Endothelial cell of umbilical vein (primary cell): ENCODE results near the gene YTHDF1. TPM values are rescaled to one million over a fixed set of nuclear protein-coding genes. Genes with fewer than 3 reads are reported as not detected.

Source experiments
- BruUV-seq: library from RNA; stranded (reverse); fragments of 400-500 nt; replicated peaks from 2 replicates; lab custom pipeline; 2021; lab: Mats Ljungman, UMichigan
- CTCF ChIA-PET: fragments of 300-600, 350-600 bp; sonication (Branson Sonifier 250); formaldehyde crosslinking; loops from one replicate; lab custom pipeline; 2021; ENCODE audit warnings: antibody characterized with exemption, inconsistent platforms; lab: Charles Lee
- POLR2A ChIA-PET: fragments of 300-600, 350-600 bp; sonication (Branson Sonifier 250); formaldehyde crosslinking; loops from one replicate; lab custom pipeline; 2021; ENCODE audit warnings: antibody characterized with exemption, inconsistent platforms; lab: Charles Lee
- DNase-seq: peaks from one replicate; pipeline ENCODE4 v3.0.0-alpha.2; 2011; ENCODE audit warnings: low read depth, low spot score
- FAIRE-seq: peaks from 2 replicates; lab custom pipeline; 2011; peaks lifted over from hg19 to GRCh38; lab: Jason Lieb, UNC
- H2AFZ ChIP-seq: 2 replicates; pipeline ENCODE4 v1.6.0; 2012; ENCODE audit warnings: low read depth, low read length, control low read depth, inconsistent platforms
- H3K27ac ChIP-seq: 2 replicates; pipeline ENCODE4 v1.5.1; 2011; ENCODE audit warnings: low read depth, mild to moderate bottlenecking, control low read depth, low read length, moderate library complexity; ENCODE audit not compliant: insufficient read depth
- H3K27me3 ChIP-seq, 2 experiments: 2 replicates each; pipeline versions ENCODE4 v1.6.0 to v1.6.1; 2011; ENCODE audit warnings: low read length in 2 of 2, mixed read lengths in 1 of 2; ENCODE audit not compliant: control insufficient read depth in 2 of 2, insufficient read depth in 2 of 2
- H3K36me3 ChIP-seq, 2 experiments: 2 replicates in 1 of 2; 3 replicates in 1 of 2; pipeline ENCODE4 v1.5.1; 2011; ENCODE audit warnings: low read length in 2 of 2, mild to moderate bottlenecking in 1 of 2, moderate library complexity in 1 of 2; ENCODE audit not compliant: control insufficient read depth in 2 of 2, insufficient read depth in 2 of 2; ENCODE audit errors: extremely low read depth in 1 of 2
- H3K4me1 ChIP-seq: 3 replicates; pipeline ENCODE4 v1.5.1; 2011; ENCODE audit warnings: mild to moderate bottlenecking, low read length; ENCODE audit not compliant: control insufficient read depth, insufficient read depth; ENCODE audit errors: extremely low read depth
- H3K4me2 ChIP-seq: 2 replicates; pipeline ENCODE4 v1.6.1; 2011; ENCODE audit warnings: low read length, control low read depth, mixed read lengths; ENCODE audit not compliant: insufficient read depth
- H3K4me3 ChIP-seq, 3 experiments: fragments of 200-600 bp in 1 of 3; sonication (generic), shearing (Covaris generic) in 1 of 3; replicated peaks in 1 of 3; 2 replicates each; pipeline ENCODE4 v1.5.1; 2011 to 2016; ENCODE audit warnings: control low read depth in 3 of 3, low read length in 3 of 3, mild to moderate bottlenecking in 2 of 3, inconsistent platforms in 1 of 3, low read depth in 1 of 3, moderate library complexity in 1 of 3; ENCODE audit not compliant: insufficient read depth in 1 of 3
- H3K79me2 ChIP-seq: 2 replicates; pipeline ENCODE4 v1.6.0; 2012; ENCODE audit warnings: low read length, inconsistent platforms; ENCODE audit not compliant: control insufficient read depth, insufficient read depth
- H3K9ac ChIP-seq: replicated peaks from 2 replicates; pipeline ENCODE3; 2011; ENCODE audit warnings: low read length, control low read depth; ENCODE audit not compliant: insufficient read depth; ENCODE audit errors: extremely low read depth
- H3K9me1 ChIP-seq: replicated peaks from 3 replicates; pipeline ENCODE4 v1.6.0; 2011; ENCODE audit warnings: mild to moderate bottlenecking, low read length; ENCODE audit not compliant: control insufficient read depth, insufficient read depth; ENCODE audit errors: extremely low read depth
- H3K9me3 ChIP-seq: replicated peaks from 2 replicates; pipeline ENCODE4 v1.5.1; 2012; ENCODE audit warnings: low read length, inconsistent platforms; ENCODE audit not compliant: control insufficient read depth, insufficient read depth
- H4K20me1 ChIP-seq: replicated peaks from 2 replicates; pipeline ENCODE3; 2011; ENCODE audit warnings: mild to moderate bottlenecking, low read length; ENCODE audit not compliant: control insufficient read depth, insufficient read depth; ENCODE audit errors: extremely low read depth
- CTCF ChIP-seq, 2 donors: IDR thresholded peaks; 1 replicate in 1 of 2; 2 replicates in 1 of 2; pipeline ENCODE4 v1.5.1; 2011; ENCODE audit warnings: low read length in 2 of 2, mild to moderate bottlenecking in 2 of 2, moderate library complexity in 2 of 2, control low read depth in 1 of 2, inconsistent platforms in 1 of 2, low read depth in 1 of 2; ENCODE audit not compliant: insufficient read depth in 1 of 2; ENCODE audit errors: extremely low read depth in 1 of 2
- EZH2 ChIP-seq: IDR thresholded peaks from 2 replicates; pipeline ENCODE4 v1.6.1; 2012; ENCODE audit warnings: borderline replicate concordance, low read depth, mild to moderate bottlenecking, moderate library complexity, low read length, inconsistent platforms; ENCODE audit not compliant: severe bottlenecking
- FOS ChIP-seq: IDR thresholded peaks from 2 replicates; pipeline ENCODE4 v1.6.1; 2011; ENCODE audit warnings: mild to moderate bottlenecking, low read length, moderate library complexity, borderline replicate concordance; ENCODE audit not compliant: insufficient read depth
- GATA2 ChIP-seq: IDR thresholded peaks from 2 replicates; pipeline ENCODE4 v1.7.0; 2011; ENCODE audit warnings: low read depth, mild to moderate bottlenecking, moderate library complexity, mixed read lengths, low read length; ENCODE audit not compliant: insufficient read length, insufficient read depth
- JUN ChIP-seq: IDR thresholded peaks from 2 replicates; pipeline ENCODE4 v1.6.1; 2011; ENCODE audit warnings: borderline replicate concordance, low read depth; ENCODE audit not compliant: insufficient read length, insufficient read depth
- MYC ChIP-seq: IDR thresholded peaks from one replicate; pipeline ENCODE4 v1.6.1; 2011; ENCODE audit warnings: mild to moderate bottlenecking, low read depth, low read length
- POLR2A ChIP-seq: IDR thresholded peaks from 2 replicates; pipeline ENCODE4 v1.6.1; 2012; ENCODE audit warnings: low read depth, mild to moderate bottlenecking, control low read depth, low read length
- POLR2AphosphoS5 ChIP-seq: IDR thresholded peaks from 2 replicates; pipeline ENCODE4 v1.6.1; 2012; ENCODE audit warnings: low read depth, mild to moderate bottlenecking, control low read depth, low read length, moderate library complexity; ENCODE audit not compliant: insufficient read depth
- dilution Hi-C: fragments of 300-500 bp; cut with MboI; formaldehyde crosslinking; loops from one replicate; pipeline ENCODE4 v1.15.0; 2019; ENCODE audit warnings: low sequenced_read_pairs; ENCODE audit not compliant: extremely low pct_ligation_motif_present
- intact Hi-C: fragments of 100-400 bp; cut with micrococcal nuclease; formaldehyde crosslinking; loops from one replicate; pipeline ENCODE4 v1.10.0; 2022
- polyA plus RNA-seq, 4 experiments: library from polyadenylated mRNA; depleted of rRNA in 3 of 4; stranded (reverse) in 3 of 4; unstranded in 1 of 4; fragments of >200 nt; gene quantifications; 2 replicates each; pipeline versions ENCODE4 v1.2.1 to v1.2.3, GENCODE V29; 2011 to 2012; ENCODE audit warnings: missing spikeins in 1 of 4
- total RNA-seq: library from RNA; stranded (reverse); gene quantifications from 2 replicates; pipeline ENCODE4 v1.2.3, GENCODE V29; 2021
- TF ChIP-seq, protein P1 (sequence below): IDR thresholded peaks from 2 replicates; pipeline ENCODE4 v1.6.1; 2011; ENCODE audit not compliant: insufficient read depth, insufficient read length

YTHDF1 gene
- total and polyA plus RNA-seq, 2 donors (not counting 3 experiments of a cell fraction or from before 2014, with no cell fraction given), result 25.2 to 44.4 TPM

- intact Hi-C loops, result loop anchor here (5.0 kb wide), 1 partner anchor 37 kb away; no protein-coding TSS in a partner anchor
- no peak overlapping the region for H3K4me2 ChIP-seq
- H2AFZ ChIP-seq, result no peak overlapping the region
- no peak for TF ChIP-seq POLR2A
- TF ChIP-seq CTCF (IDR thresholded peaks at IDR 0.05; ENCODE audit: extremely low read depth in 1 of 2, insufficient read depth in 1 of 2, low read depth in 1 of 2, low read length in 2 of 2), result no peak
- TF ChIP-seq, protein P1, sequence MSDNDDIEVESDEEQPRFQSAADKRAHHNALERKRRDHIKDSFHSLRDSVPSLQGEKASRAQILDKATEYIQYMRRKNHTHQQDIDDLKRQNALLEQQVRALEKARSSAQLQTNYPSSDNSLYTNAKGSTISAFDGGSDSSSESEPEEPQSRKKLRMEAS, result no peak
- TF ChIP-seq GATA2, result no peak
- no peak for TF ChIP-seq MYC
- no peak for TF ChIP-seq JUN
- no peak for TF ChIP-seq EZH2
- no peak for TF ChIP-seq FOS
- TF ChIP-seq POLR2AphosphoS5, result no peak
- H3K9ac ChIP-seq, result no peak overlapping the region
- no peaks in the 10 kb centered on the region for H3K9me1 ChIP-seq
- H3K4me3 ChIP-seq, result no peak overlapping the region
- H3K36me3 ChIP-seq, result no peaks in the 10 kb centered on the region
- H4K20me1 ChIP-seq, result peaks cover 4% of the 10 kb centered on the region
- dilution Hi-C loops, result no loop called here
- FAIRE-seq, result no peak
- peaks cover 14% of the 10 kb centered on the region for H3K79me2 ChIP-seq
- POLR2A ChIA-PET, result no interaction called here
- no peak overlapping the region for H3K27ac ChIP-seq
- H3K4me1 ChIP-seq, result peaks cover 10% of the 10 kb centered on the region
- DNase-seq, result no peak
- no peaks in the 10 kb centered on the region for H3K27me3 ChIP-seq
- no TSS peak for BruUV-seq
- no peaks in the 10 kb centered on the region for H3K9me3 ChIP-seq
- CTCF ChIA-PET, result interaction anchor here (0.5 to 3.1 kb wide), 2 partner anchors 11 to 27 kb away, joined by 3 to 11 read pairs; no protein-coding TSS in a partner anchor
Observed at GRCh38 chr20:63219447-63219821, 3.5 kb upstream of the YTHDF1 start.
